Lung (tissue), 12 donors: ENCODE measurements around the gene OPCML. TPM values are rescaled to one million over a fixed set of nuclear protein-coding genes. Genes with fewer than 3 reads are reported as not detected.

Experiments
- ATAC-seq: fragments of 200-7000 bp; cut with Tn5 transposase; one replicate; pipeline ENCODE4 v1.9.1; 2020; ENCODE audit warnings: moderate number of reproducible peaks; ENCODE audit not compliant: insufficient read depth, low FRiP score
- DNase-seq, 3 donors: peaks; one replicate each; pipeline ENCODE4 v3.0.0-alpha.2; 2013 to 2017
- H3K27ac ChIP-seq, 2 donors: one replicate each; pipeline ENCODE4 v1.5.1; 2013; ENCODE audit warnings: mild to moderate bottlenecking in 2 of 2, moderate library complexity in 2 of 2, control low read depth in 1 of 2, inconsistent platforms in 1 of 2, low read depth in 1 of 2, low read length in 1 of 2
- H3K27me3 ChIP-seq, 3 donors: one replicate each; pipeline ENCODE4 v1.5.1; 2013; ENCODE audit warnings: low read length in 2 of 3; ENCODE audit not compliant: control insufficient read depth in 3 of 3, insufficient read depth in 3 of 3
- H3K36me3 ChIP-seq, 4 donors: one replicate each; pipeline ENCODE4 v1.5.1; 2013; ENCODE audit warnings: low read length in 4 of 4, mild to moderate bottlenecking in 1 of 4, moderate library complexity in 1 of 4; ENCODE audit not compliant: control insufficient read depth in 4 of 4, insufficient read depth in 4 of 4
- H3K4me1 ChIP-seq, 5 donors: one replicate each; pipeline ENCODE4 v1.5.1; 2013; ENCODE audit warnings: low read length in 5 of 5, mild to moderate bottlenecking in 2 of 5, moderate library complexity in 1 of 5; ENCODE audit not compliant: control insufficient read depth in 5 of 5, insufficient read depth in 5 of 5
- H3K4me3 ChIP-seq: one replicate; pipeline ENCODE4 v1.5.1; 2013; ENCODE audit warnings: mild to moderate bottlenecking, control low read depth, moderate library complexity
- H3K9ac ChIP-seq, 2 donors: one replicate each; pipeline ENCODE4 v1.5.1; 2013; ENCODE audit warnings: low read length in 2 of 2, control low read depth in 1 of 2; ENCODE audit not compliant: insufficient read depth in 1 of 2
- H3K9me3 ChIP-seq, 4 donors: one replicate each; pipeline ENCODE4 v1.5.1; 2013; ENCODE audit warnings: low read length in 3 of 4, mild to moderate bottlenecking in 1 of 4, moderate library complexity in 1 of 4; ENCODE audit not compliant: control insufficient read depth in 4 of 4, insufficient read depth in 3 of 4
- WGBS, 2 donors: extraction: QIAGEN DNeasy Blood & Tissue Kit; methylation state at CpG; one replicate each; pipeline ENCODE4 v1.1.7; 2013; 5-methylcytosine and 5-hydroxymethylcytosine counted together
- polyA plus RNA-seq, 2 donors: library from polyadenylated mRNA; stranded (reverse); fragments of 200-250 nt; gene quantifications; one replicate each; pipeline ENCODE4 v1.2.1, GENCODE V29; 2013
- total RNA-seq, 2 donors: library from RNA; depleted of rRNA in 1 of 2; stranded (reverse); fragments of >200 nt in 1 of 2; gene quantifications; one replicate each; pipeline ENCODE4 v1.2.1, GENCODE V29; 2014 to 2021
- TF ChIP-seq, protein P1 (sequence below): IDR thresholded peaks from 2 replicates; pipeline ENCODE4 v1.5.1; 2012; ENCODE audit warnings: mild to moderate bottlenecking; ENCODE audit errors: control extremely low read depth, extremely low read depth
- donor health status: control.
- donor health status: control.
- donor health status: Bipolar disorder and iron deficiency.
- donor health status: healthy.
- donor health status: DM: yes; HTN: yes; CAD: no.

The OPCML gene
- total and polyA plus RNA-seq, 4 donors = 0.49 to 0.74 TPM; not detected in 2

- 22 to 24% methylated on average over 26 of the region's 26 CpGs for WGBS, 2 donors
Observed at GRCh38 chr11:133228471-133229329, 303.6 kb downstream of the OPCML start.

DNA sequence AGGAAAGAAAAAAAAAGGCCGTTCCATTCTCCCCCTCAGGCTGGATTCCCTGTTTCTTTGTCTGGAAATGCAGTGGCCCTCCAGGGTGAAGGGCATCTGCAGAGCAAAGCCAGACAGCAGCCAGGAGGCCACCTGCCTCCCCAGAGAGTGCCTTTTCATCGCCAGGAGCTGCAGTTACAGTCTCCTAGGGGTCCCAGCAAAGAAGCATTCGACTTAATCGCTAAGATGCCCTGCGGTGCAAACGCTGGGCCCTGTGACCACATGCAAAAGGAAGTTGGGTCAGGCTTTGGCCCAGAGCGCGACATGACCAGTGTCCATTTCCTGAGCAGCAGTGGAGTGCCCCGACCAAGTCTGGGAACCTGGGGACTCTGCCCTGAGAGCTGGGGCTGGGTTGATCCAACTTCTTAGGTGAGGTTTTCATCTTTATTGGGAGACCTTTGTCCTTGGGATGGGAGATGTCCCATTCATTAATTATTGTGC, 304.6 kb downstream of the OPCML start:
- ATAC-seq = no peak
- no peak overlapping the region for H3K27ac ChIP-seq
- H3K36me3 ChIP-seq = no peaks in the 10 kb centered on the region
- H3K9me3 ChIP-seq = peaks cover 0 to 2% (median 0%) of the 10 kb centered on the region in 4 donors
- TF ChIP-seq, protein P1, sequence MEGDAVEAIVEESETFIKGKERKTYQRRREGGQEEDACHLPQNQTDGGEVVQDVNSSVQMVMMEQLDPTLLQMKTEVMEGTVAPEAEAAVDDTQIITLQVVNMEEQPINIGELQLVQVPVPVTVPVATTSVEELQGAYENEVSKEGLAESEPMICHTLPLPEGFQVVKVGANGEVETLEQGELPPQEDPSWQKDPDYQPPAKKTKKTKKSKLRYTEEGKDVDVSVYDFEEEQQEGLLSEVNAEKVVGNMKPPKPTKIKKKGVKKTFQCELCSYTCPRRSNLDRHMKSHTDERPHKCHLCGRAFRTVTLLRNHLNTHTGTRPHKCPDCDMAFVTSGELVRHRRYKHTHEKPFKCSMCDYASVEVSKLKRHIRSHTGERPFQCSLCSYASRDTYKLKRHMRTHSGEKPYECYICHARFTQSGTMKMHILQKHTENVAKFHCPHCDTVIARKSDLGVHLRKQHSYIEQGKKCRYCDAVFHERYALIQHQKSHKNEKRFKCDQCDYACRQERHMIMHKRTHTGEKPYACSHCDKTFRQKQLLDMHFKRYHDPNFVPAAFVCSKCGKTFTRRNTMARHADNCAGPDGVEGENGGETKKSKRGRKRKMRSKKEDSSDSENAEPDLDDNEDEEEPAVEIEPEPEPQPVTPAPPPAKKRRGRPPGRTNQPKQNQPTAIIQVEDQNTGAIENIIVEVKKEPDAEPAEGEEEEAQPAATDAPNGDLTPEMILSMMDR = no peak
- 68 to 71% methylated on average over 9 of the region's 9 CpGs for WGBS, 2 donors
- no peak for DNase-seq
- H3K27me3 ChIP-seq = peaks cover 4 to 23% (median 5%) of the 10 kb centered on the region in 3 donors
- H3K4me3 ChIP-seq = no peak overlapping the region
- H3K4me1 ChIP-seq = no peaks in the 10 kb centered on the region
- H3K9ac ChIP-seq = no peak overlapping the region

More at GRCh38 chr11:133228471-133229329, 303.6 kb downstream of the OPCML start:
- H3K27me3 ChIP-seq = peaks cover 4 to 18% (median 5%) of the 10 kb centered on the region in 3 donors
- DNase-seq (no peak), ATAC-seq (no peak)
- no peak overlapping the region for H3K27ac ChIP-seq
- no peaks in the 10 kb centered on the region for H3K36me3 ChIP-seq
- H3K9ac ChIP-seq = no peak overlapping the region
- H3K4me1 ChIP-seq = no peaks in the 10 kb centered on the region
- TF ChIP-seq, protein P1 = no peak
- no peak overlapping the region for H3K4me3 ChIP-seq
- peaks cover 0 to 5% (median 2%) of the 10 kb centered on the region in 4 donors for H3K9me3 ChIP-seq

DNA sequence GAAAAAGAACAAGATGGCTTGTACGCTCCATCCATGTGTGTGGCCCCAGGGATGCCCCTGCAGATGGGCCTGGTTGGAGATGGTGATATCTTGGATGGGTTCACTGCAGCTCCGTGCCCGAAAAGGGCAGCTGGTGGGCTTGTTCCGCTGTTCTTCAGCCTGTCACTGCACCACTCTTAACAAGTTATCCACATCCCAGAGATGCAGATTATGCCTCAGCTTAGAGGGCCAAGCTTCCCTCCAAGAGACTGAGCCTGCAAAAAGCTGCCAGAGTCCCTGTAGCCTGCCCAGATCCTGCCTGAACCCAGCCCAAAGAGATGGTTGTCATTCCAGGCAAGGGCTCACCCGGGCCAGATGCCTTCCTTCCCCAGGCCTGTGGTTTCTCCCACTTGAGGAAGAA, 308.0 kb downstream of the OPCML start:
- no peak for ATAC-seq
- WGBS, 2 donors = 87 to 88% methylated on average over 5 of the region's 5 CpGs
- DNase-seq = no peak
- H3K9me3 ChIP-seq = peaks cover 0 to 2% (median 0%) of the 10 kb centered on the region in 4 donors
- no peak overlapping the region for H3K27ac ChIP-seq
- no peaks in the 10 kb centered on the region for H3K36me3 ChIP-seq
- TF ChIP-seq, protein P1 = no peak
- H3K27me3 ChIP-seq = peaks cover 0 to 9% (median 4%) of the 10 kb centered on the region in 3 donors
- H3K4me3 ChIP-seq = no peak overlapping the region
- H3K9ac ChIP-seq = no peak overlapping the region
- no peaks in the 10 kb centered on the region for H3K4me1 ChIP-seq
